ENCODE measurements around the gene JADE3.

JADE3 gene

GRCh38 chrX:46882266-46882665, 30.0 kb upstream of the JADE3 start:
- no peak for TF ChIP-seq CTCF (conservative IDR thresholded peaks at IDR 0.05)
- no peak overlapping the region for H3K27ac ChIP-seq

- no peak overlapping the region for H3K27ac ChIP-seq
- TF ChIP-seq CTCF (conservative IDR thresholded peaks at IDR 0.05), result no peak
These were observed 27.4 kb upstream of the JADE3 start for GRCh38 chrX:46884799-46885198.

- TF ChIP-seq CTCF (conservative IDR thresholded peaks at IDR 0.05), result no peak
- no peak overlapping the region for H3K27ac ChIP-seq
These were observed 14.0 kb upstream of the JADE3 start for GRCh38 chrX:46898207-46898606.

GRCh38 chrX:46903458-46904242, 8.6 kb upstream of the JADE3 start:
- H3K27ac ChIP-seq, result peak overlapping the region; percentile 50
- peak; percentile 77 for TF ChIP-seq CTCF (conservative IDR thresholded peaks at IDR 0.05)

GRCh38 chrX:46904626-46905025, 7.6 kb upstream of the JADE3 start:
- H3K27ac ChIP-seq, result no peak overlapping the region; the same call in 1 of the 2 replicates
- no peak for TF ChIP-seq CTCF (conservative IDR thresholded peaks at IDR 0.05)

GRCh38 chrX:46910415-46910814, 1.8 kb upstream of the JADE3 start:
- no peak overlapping the region for H3K27ac ChIP-seq
- no peak for TF ChIP-seq CTCF (conservative IDR thresholded peaks at IDR 0.05)

- peak; percentile 73 for TF ChIP-seq CTCF (conservative IDR thresholded peaks at IDR 0.05)
- H3K27ac ChIP-seq, result peak overlapping the region; percentile 81
These were observed 626 bp downstream of the JADE3 start for GRCh38 chrX:46912603-46913491.

Data from VCaP (cell line).